Occipital lobe (tissue), 2 donors: ENCODE measurements around the gene UQCC3. TPM values are rescaled to one million over a fixed set of nuclear protein-coding genes. Genes with fewer than 3 reads are reported as not detected.
A peak's percentile ranks its signal among the peaks of the same experiment; 100 is the strongest.
"Not testable (repeated sequence)": the region's sequence is repeated elsewhere in the genome, so short reads cannot be mapped to it uniquely, and the experiment has no call there.

Experiments used
- DNase-seq: peaks from one replicate; lab custom pipeline; 2025; lab: John Stamatoyannopoulos, UW
- total RNA-seq: library from RNA; depleted of rRNA; stranded (reverse); fragments of >200 nt; gene quantifications from one replicate; pipeline ENCODE4 v1.2.3, GENCODE V29; 2014

The UQCC3 gene
- 6.9 TPM for total RNA-seq

- DNase-seq, result peak; percentile 82
Observed at GRCh38 chr11:62671608-62672389, at the start of gene UQCC3, which contains the start of gene LBHD1. UQCC3 (plus strand) TSS chr11:62671673; CDS start chr11:62671746, 73 bp downstream. LBHD1 (minus strand) TSS chr11:62672267; CDS start chr11:62670031, 2,236 bp downstream.

GRCh38 chr11:62622476-62623089 is 48.9 kb upstream of the UQCC3 start:
- DNase-seq, result no peak

- DNase-seq, result no peak
Observed at GRCh38 chr11:62627713-62628112, 43.8 kb upstream of the UQCC3 start.

GRCh38 chr11:62632492-62632891 is 39.0 kb upstream of the UQCC3 start:
- no peak for DNase-seq

- no peak for DNase-seq
Observed at GRCh38 chr11:62644220-62644619, 27.3 kb upstream of the UQCC3 start.

- no peak for DNase-seq
Observed at GRCh38 chr11:62645671-62645945, 25.9 kb upstream of the UQCC3 start.

GRCh38 chr11:62645946-62646824 is 25.3 kb upstream of the UQCC3 start, which contains the start of gene GANAB:
GANAB (minus strand) TSS chr11:62646613; CDS start chr11:62646599, 14 bp downstream.
- DNase-seq, result peak; percentile 98

- DNase-seq, result no peak
Observed at GRCh38 chr11:62646825-62647608, 24.5 kb upstream of the UQCC3 start.

- DNase-seq, result no peak
Observed at GRCh38 chr11:62647609-62648005, 23.9 kb upstream of the UQCC3 start.

GRCh38 chr11:62648185-62648966 is 23.1 kb upstream of the UQCC3 start:
- no peak for DNase-seq

GRCh38 chr11:62648967-62649364 is 22.5 kb upstream of the UQCC3 start:
- no peak for DNase-seq

- no peak for DNase-seq
Observed at GRCh38 chr11:62649486-62649885, 22.0 kb upstream of the UQCC3 start.

GRCh38 chr11:62650283-62650682 is 21.2 kb upstream of the UQCC3 start:
- DNase-seq, result not testable (repeated sequence)

GRCh38 chr11:62652161-62653006 is 19.1 kb upstream of the UQCC3 start:
- DNase-seq, result no peak

GRCh38 chr11:62654297-62654696 is 17.2 kb upstream of the UQCC3 start:
- DNase-seq, result no peak

- DNase-seq, result no peak
Observed at GRCh38 chr11:62656796-62657429, 14.6 kb upstream of the UQCC3 start.

GRCh38 chr11:62664405-62665074 is 6.9 kb upstream of the UQCC3 start:
- peak; percentile 53 for DNase-seq

GRCh38 chr11:62665075-62665598 is 6.3 kb upstream of the UQCC3 start, which contains the start of the genes C11orf98 and CSKMT:
C11orf98 (minus strand) TSS chr11:62665210; CDS start chr11:62665169, 41 bp downstream.
CSKMT (plus strand) TSS chr11:62665312; CDS start chr11:62665880, 568 bp downstream.
- peak; percentile 97 for DNase-seq
